ENCODE data around the gene PCDHA6. TPM values are rescaled to one million over a fixed set of nuclear protein-coding genes. Genes with fewer than 3 reads are reported as not detected.

Gene PCDHA6
- total and polyA plus RNA-seq, 2 of the 4 experiments (the other 2 are of a cell fraction), result 0.03 TPM; not detected in 1

DNA sequence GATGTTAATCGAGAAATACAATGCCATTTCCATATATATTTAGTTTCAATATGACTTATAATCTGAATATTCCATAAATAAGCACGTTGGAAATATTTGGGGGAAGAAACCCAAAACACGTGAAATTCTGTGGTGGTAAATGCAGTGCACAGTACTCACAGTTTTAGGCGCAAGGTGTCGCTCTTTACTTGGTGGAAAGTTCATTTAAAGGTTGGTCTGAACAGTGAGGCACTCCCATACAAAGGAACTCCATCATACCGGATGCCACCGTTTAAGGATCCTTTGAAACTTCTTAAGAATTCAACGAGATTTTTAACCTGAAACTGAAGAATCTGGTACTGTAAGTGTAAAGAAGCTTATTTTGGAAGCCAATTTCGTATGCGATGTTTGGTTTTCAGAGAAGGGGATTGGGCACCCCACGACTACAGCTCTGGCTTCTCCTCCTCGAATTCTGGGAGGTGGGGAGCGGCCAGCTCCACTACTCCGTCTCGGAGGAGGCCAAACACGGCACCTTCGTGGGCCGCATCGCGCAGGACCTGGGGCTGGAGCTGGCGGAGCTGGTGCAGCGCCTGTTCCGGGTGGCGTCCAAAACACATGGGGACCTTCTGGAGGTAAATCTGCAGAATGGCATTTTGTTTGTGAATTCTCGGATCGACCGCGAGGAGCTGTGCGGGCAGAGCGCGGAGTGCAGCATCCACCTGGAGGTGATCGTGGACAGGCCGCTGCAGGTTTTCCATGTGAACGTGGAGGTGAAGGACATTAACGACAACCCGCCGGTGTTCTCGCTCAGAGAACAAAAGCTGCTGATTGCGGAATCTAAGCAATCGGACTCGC lies 41.2 kb downstream of the PCDHA6 start, which contains the start of gene PCDHA11:
TSS of gene PCDHA11 (plus strand) at position 237 of the 834 bp plus-strand sequence. CDS start at position 384, 147 bp downstream.
- Histone ChIP-seq H3K4me1 (ENCODE audit: control insufficient read depth, insufficient read depth, low read length) (no peaks in the 10 kb centered on the region), H4K91ac (ENCODE audit: insufficient read depth, low read depth, low read length) (no peak within 1 kb of the TSS), H2BK15ac (ENCODE audit: low read depth, low read length) (no peak within 1 kb of the TSS), H3K56ac (ENCODE audit: extremely low read depth, insufficient read depth, low read length) (no peak within 1 kb of the TSS), H4K5ac (ENCODE audit: low read depth, low read length) (no peak within 1 kb of the TSS), H3K4me3 (ENCODE audit: insufficient read depth, low read depth, low read length) (no peak within 1 kb of the TSS), H2BK20ac (ENCODE audit: low read depth, low read length) (no peak within 1 kb of the TSS), H3K27ac (ENCODE audit: insufficient read depth, low read length) (no peak within 1 kb of the TSS), H3K9me3 (ENCODE audit: control insufficient read depth, insufficient read depth, low read length) (peaks cover 18% of the 10 kb centered on the region), H2BK120ac (ENCODE audit: low read depth, low read length) (no peak within 1 kb of the TSS), H2AK5ac (ENCODE audit: low read depth, low read length) (no peak within 1 kb of the TSS), H2AK9ac (replicated peaks; ENCODE audit: low read depth, low read length, poor library complexity) (no peak within 1 kb of the TSS), H3K27me3 (ENCODE audit: control insufficient read depth, insufficient read depth, low read length) (no peaks in the 10 kb centered on the region), H3K18ac (ENCODE audit: low read depth, low read length) (no peak within 1 kb of the TSS), H4K8ac (ENCODE audit: low read depth in 2 of 2, low read length in 2 of 2) (no peak within 1 kb of the TSS), H2AFZ (replicated peaks; ENCODE audit: low read length, poor library complexity) (no peak within 1 kb of the TSS), H3K36me3 (ENCODE audit: control insufficient read depth, insufficient read depth, low read length) (no peaks in the 10 kb centered on the region), H3K23ac (ENCODE audit: low read depth, low read length) (no peak within 1 kb of the TSS), H3K9ac (ENCODE audit: low read depth, low read length) (no peak within 1 kb of the TSS), H3K9me1 (ENCODE audit: insufficient read depth, low read length) (no peaks in the 10 kb centered on the region), H3K4ac (ENCODE audit: low read depth, low read length) (no peak within 1 kb of the TSS), H3K14ac (replicated peaks; ENCODE audit: low read depth, low read length) (no peak within 1 kb of the TSS), H4K20me1 (ENCODE audit: insufficient read depth, low read length) (no peaks in the 10 kb centered on the region), H3K79me1 (ENCODE audit: low read depth in 1 of 2, low read length in 2 of 2) (no peaks in the 10 kb centered on the region), H3K4me2 (ENCODE audit: low read depth, low read length) (no peak within 1 kb of the TSS), H2BK5ac (ENCODE audit: low read depth, low read length, poor library complexity, severe bottlenecking) (no peak within 1 kb of the TSS)
- WGBS, 2 experiments (ENCODE audit: extremely low coverage in 2 of 2, insufficient read length in 1 of 2), result 10% methylated on average over 15 of the region's 41 CpGs; no CpG with 5 or more reads in 1 of the 2 experiments
- no peak for TF ChIP-seq NFE2L2 (IDR thresholded peaks at IDR 0.05; ENCODE audit: low read depth, low read length)
- BruUV-seq (replicated peaks), result no TSS peak
- DNase-seq (no peak), ATAC-seq (ENCODE audit: low read depth) (no peak)
- in situ Hi-C loops (cut with MboI; ENCODE audit: low sequenced_read_pairs), result no loop called here
- dilution Hi-C loops (cut with HindIII; ENCODE audit: low sequenced_read_pairs, unreplicated experiment), result no loop called here
- ChIA-PET CTCF (no interaction called here), POLR2A (ENCODE audit: unreplicated experiment) (no interaction called here)
- intact Hi-C loops (cut with micrococcal nuclease), result no loop called here
